GM18508 (cell line): ENCODE results near the gene RNF220.
"Not testable (repeated sequence)": the region's sequence is repeated elsewhere in the genome, so short reads cannot be mapped to it uniquely, and the experiment has no call there.

ENCODE experiments used
- ATAC-seq: cut with Tn5 transposase; IDR thresholded peaks from one replicate; pipeline ENCODE4 v1.9.1; 2021; ENCODE audit warnings: moderate number of reproducible peaks; ENCODE audit not compliant: insufficient read depth, unreplicated experiment

Gene RNF220

GRCh38 chr1:44685881-44686280 is 280.8 kb downstream of the RNF220 start:
- ATAC-seq = no peak

GRCh38 chr1:44688760-44689446 is 283.8 kb downstream of the RNF220 start:
- ATAC-seq = no peak

- ATAC-seq = no peak
Measured at GRCh38 chr1:44689447-44689765, 284.4 kb downstream of the RNF220 start.

- ATAC-seq = no peak
Measured at GRCh38 chr1:44693159-44693558, 288.1 kb downstream of the RNF220 start.

DNA sequence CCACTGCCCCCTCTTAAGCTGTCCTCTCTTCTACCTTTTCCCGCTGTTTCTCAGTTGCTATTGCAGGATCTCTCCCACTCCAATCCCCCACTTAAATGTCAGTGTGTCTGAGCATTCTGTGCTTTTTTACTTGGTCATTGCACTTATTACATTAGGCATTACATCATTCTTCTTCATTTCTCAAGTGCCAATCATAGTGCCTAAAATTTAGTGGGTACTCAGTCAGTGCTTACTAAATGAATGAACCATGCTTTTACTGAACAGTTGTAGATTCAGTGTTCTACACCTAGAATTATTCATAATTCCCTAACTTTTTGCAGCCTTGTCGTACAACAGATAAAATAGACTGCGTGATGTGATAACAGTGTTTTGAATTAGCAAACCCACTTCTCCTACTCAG is 288.8 kb downstream of the RNF220 start:
- ATAC-seq = no peak

DNA sequence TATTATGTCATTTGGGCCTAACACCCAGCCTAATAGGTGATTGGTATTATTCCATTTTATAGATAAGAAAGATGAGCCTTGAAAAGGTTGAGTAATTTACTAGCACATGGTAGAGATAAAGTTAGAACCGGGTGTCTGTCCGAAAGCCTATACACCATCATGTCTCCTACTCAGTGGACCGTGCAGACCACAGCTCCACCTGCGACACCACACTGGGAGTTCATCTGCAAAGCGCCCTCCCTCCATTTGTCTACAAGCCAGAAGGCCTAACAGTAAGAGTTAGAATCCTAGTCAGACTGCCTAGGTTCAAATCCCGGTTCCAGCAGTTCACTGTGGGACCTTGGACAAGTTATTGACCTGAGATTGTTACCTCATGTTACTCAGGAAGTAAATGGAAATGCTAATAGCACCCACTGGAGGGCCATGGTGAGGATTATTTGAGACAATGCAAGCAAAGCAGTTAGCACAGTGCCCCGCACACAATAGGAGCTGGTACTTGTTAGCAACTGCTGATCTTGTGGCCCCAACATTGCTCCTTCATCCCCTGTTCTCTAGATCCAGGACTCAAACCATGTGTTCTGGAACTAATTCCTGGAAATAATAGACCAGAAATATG is 289.9 kb downstream of the RNF220 start:
- no peak for ATAC-seq

DNA sequence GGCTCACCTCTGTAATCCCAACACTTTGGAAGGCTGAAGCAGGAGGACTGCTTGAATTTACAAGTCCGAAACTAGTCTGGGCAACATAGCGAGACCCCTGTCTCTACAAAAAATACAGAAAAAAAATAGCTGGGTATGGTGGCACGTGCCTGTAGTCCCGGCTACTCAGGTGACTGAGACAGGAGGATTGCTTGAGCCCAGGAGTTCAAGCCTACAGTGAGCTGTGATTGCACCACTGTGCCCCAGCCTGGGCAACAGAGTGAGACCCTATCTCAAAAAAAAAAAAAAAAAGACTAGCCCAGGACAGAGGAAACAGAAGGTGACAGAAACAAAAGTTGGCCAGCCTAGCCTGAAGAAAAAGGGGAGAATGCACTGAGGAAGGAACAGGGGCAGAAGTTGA is 290.6 kb downstream of the RNF220 start:
- ATAC-seq = no peak

DNA sequence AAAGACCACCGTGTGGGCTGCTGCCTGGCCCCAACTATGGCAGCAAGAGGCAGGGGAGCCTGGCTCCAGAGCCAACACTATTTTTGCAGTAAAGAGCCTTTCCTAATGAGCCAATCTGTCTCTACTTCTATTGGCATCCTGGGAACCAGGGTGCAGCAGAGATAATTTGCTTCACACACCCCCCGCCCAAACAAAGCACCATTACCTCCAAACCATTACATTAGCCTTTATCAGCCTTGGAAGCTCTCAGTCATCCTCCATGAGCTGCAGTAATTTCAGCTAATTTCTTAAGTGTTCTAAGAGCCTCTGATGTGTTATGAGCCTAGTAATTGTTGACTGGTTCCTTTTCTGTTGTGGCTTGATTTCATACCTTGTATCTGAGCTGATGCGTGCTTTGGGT is 291.0 kb downstream of the RNF220 start:
- no peak for ATAC-seq

DNA sequence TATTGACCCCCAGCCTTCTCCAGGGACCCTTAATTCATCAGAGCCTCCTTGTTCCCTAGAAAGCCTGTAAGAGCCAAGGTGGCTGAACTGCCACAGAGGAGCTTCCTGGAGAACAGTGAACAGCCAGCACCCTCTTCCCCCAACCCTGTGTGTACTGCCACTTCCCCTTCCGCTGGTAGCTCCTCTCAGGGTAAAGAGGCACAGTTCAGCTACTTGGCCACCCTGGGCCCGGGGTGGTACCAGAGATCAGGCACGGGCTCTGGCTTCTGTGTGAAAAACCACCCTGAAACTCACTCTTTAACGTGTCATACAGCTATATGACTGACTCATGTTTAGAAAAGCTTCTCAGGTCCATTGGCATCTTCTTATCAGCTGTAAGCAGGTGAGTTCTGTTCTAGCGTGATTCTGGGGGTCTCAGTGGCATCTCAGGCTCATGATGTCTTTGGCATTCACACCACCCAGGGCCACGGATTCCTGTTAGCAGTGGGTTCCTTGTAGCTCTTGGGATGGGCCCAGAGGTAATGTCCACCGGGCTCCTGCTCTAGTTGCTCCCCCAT is 291.8 kb downstream of the RNF220 start:
- ATAC-seq = no peak

DNA sequence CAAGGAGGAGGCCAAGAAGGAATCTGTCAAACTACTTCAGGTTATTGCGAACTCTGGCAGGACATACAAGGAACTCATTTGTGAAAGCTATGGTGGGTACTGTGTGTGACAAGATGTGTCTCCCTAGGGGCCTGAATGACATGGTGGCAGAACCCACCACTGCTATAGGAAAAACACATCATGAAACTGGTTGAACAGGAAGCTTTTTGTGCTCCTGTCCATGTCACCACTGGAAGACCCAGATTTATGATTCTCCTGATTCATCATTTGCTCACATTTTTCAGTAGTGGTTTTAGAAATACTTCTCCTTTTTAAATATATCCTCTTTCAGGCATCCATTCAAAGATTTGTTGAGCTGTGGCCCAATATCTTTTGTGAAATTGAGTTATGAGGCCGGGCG is 293.1 kb downstream of the RNF220 start:
- no peak for ATAC-seq

DNA sequence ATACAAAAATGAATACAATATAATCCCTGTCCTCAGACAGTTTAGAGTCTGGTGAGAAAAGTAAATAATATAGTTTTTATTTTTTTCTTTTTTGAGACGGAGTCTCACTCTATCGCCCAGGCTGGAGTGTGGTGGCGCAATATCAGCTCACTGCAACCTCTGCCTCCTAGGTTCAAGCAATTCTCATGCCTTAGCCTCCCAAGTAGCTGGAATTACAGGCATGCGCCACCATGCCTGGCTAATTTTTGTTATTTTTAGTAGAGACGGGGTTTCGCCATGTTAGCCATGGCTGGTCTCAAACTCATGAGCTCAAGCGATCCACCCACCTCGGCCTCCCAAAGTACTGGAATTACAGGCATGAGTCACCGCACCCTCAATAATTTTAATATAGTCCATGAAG is 294.3 kb downstream of the RNF220 start:
- ATAC-seq = not testable (repeated sequence)

GRCh38 chr1:44700573-44700972 is 295.5 kb downstream of the RNF220 start:
- no peak for ATAC-seq

DNA sequence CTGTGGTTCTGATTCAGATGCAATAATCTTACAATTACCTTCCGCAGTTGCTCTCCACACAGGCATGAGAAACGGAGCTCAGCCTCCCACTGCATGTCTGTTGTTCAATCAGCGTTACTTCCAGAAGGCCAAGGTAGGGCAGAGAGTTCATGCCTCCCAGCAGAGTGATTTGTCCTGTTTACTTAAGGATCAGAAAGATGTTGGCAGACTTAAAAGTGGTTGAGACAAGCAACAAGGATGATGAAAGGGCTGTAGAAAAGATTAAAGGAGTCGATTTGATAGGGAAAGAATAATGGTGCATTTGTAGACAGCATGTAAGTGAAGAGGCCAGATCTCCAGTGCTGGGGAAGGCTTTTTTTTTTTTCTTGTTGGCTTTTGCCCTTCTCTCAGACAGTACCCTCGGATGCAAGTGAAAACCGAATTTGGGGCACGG is 296.1 kb downstream of the RNF220 start:
- no peak for ATAC-seq
